GM13976 (cell line): ENCODE data around the gene TBX10.
"Not testable (repeated sequence)": the region's sequence is repeated elsewhere in the genome, so short reads cannot be mapped to it uniquely, and the experiment has no call there.

Experiments
- DNase-seq: peaks from one replicate; pipeline ENCODE4 v3.0.0; 2012; ENCODE audit warnings: low spot score
- CTCF ChIP-seq: IDR thresholded peaks from 2 replicates; pipeline ENCODE4 v1.5.1; 2012; ENCODE audit warnings: borderline replicate concordance, mild to moderate bottlenecking; ENCODE audit not compliant: insufficient read depth; ENCODE audit errors: extremely low read depth, missing control alignments, control extremely low read depth
- in situ Hi-C: fragments of 300-500 bp; cut with MboI; formaldehyde crosslinking; loops from one replicate; pipeline ENCODE4 v1.12.0; 2022; ENCODE audit warnings: low sequenced_read_pairs, mixed read lengths, inconsistent platforms; ENCODE audit not compliant: unreplicated experiment

The TBX10 gene

GRCh38 chr11:67629386-67630227, 10.0 kb downstream of the TBX10 start, which contains the start of gene NUDT8:
TSS of gene NUDT8 (minus strand) at chr11:67629937. CDS start at chr11:67629911, 26 bp downstream.
- DNase-seq, result peak; percentile 90
- in situ Hi-C loops, result loop anchor here (10.0 kb wide), 1 partner anchor 75 kb away; no protein-coding TSS in a partner anchor
- TF ChIP-seq CTCF, result peak; percentile 87

- no peak for DNase-seq
- no peak for TF ChIP-seq CTCF
- in situ Hi-C loops, result no loop called here
These were observed 10.7 kb downstream of the TBX10 start for GRCh38 chr11:67628710-67629385.

GRCh38 chr11:67627812-67628624, 11.5 kb downstream of the TBX10 start:
- in situ Hi-C loops, result no loop called here
- TF ChIP-seq CTCF, result no peak

GRCh38 chr11:67627441-67627811, 12.1 kb downstream of the TBX10 start:
- TF ChIP-seq CTCF, result no peak
- in situ Hi-C loops, result no loop called here
- no peak for DNase-seq

More at GRCh38 chr11:67627812-67628624, 11.5 kb downstream of the TBX10 start:
- no peak for DNase-seq

GRCh38 chr11:67626970-67627369, 12.6 kb downstream of the TBX10 start:
- no peak for DNase-seq
- TF ChIP-seq CTCF, result no peak
- in situ Hi-C loops, result no loop called here

GRCh38 chr11:67626131-67626833, 13.3 kb downstream of the TBX10 start:
- DNase-seq, in situ Hi-C loops: not testable (repeated sequence)

- DNase-seq, in situ Hi-C loops: not testable (repeated sequence)
These were observed 15.8 kb downstream of the TBX10 start for GRCh38 chr11:67623795-67624194.

- in situ Hi-C loops, DNase-seq: not testable (repeated sequence)
These were observed 16.7 kb downstream of the TBX10 start for GRCh38 chr11:67622905-67623304.

- in situ Hi-C loops, DNase-seq: not testable (repeated sequence)
These were observed 17.6 kb downstream of the TBX10 start for GRCh38 chr11:67621928-67622327.

GRCh38 chr11:67620621-67621020, 18.9 kb downstream of the TBX10 start:
- DNase-seq, in situ Hi-C loops: not testable (repeated sequence)
